HS-27A (cell line): Measurements from ENCODE around the gene SNCAIP.

Experiments used
- DNase-seq: peaks from one replicate; pipeline ENCODE4 v3.0.0-alpha.2; 2012; ENCODE audit warnings: low read depth, missing footprints

Gene SNCAIP

DNA sequence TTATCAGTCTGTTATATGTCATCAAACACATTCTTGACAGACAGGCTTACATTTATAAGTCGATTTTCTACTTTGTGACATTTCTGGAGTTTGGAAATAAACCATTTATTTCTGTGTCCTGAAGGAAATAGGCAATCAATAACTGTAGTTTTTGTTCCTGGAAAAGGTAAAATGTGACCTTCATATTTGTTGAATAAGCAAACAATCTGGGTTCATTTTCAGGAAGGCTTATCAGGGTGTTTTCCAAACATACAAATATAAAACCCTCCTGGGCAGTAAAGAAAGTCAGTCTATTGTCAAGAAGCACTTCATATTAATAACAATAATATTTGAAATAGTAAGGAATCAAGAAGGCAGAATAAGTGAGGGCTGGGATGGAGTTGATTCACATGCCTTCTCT, 195.0 kb downstream of the SNCAIP start:
- no peak for DNase-seq

- DNase-seq: no peak
Measured at GRCh38 chr5:122507581-122507980, 195.5 kb downstream of the SNCAIP start.

DNA sequence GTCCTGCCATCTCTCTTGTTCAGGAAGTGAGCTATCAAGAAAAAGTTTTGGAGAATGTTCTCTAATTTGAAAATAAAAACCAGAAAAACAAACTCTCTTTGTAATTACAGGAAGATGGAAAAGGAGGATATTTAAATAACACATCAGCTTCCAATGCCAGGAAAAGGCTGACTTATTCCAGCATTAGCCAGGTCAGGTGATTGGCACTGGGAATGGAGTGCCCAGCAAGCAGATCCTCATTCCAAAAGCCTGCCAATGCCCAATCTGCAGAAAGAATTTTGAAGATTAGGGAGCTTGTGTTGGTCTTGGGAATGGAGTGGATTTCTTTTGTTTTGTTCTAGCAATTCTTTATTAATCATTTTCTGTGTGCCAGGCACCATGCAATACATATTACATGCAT, 196.6 kb downstream of the SNCAIP start:
- DNase-seq: no peak
